Measurements from ENCODE around the gene CNTNAP3B.
"Not testable (repeated sequence)": the region's sequence is repeated elsewhere in the genome, so short reads cannot be mapped to it uniquely, and the experiment has no call there.

Gene CNTNAP3B

GRCh38 chr9:41977965-41978600 lies 151.1 kb downstream of the CNTNAP3B start:
- not testable (repeated sequence) for DNase-seq (ENCODE audit: low read depth in 2 of 3, low spot score in 1 of 3)

GRCh38 chr9:41974906-41975305 lies 154.3 kb downstream of the CNTNAP3B start:
- DNase-seq (ENCODE audit: low read depth in 2 of 3, low spot score in 1 of 3): not testable (repeated sequence)

GRCh38 chr9:41953007-41953406 lies 176.2 kb downstream of the CNTNAP3B start:
- DNase-seq (ENCODE audit: low read depth in 2 of 3, low spot score in 1 of 3): not testable (repeated sequence)

GRCh38 chr9:41941738-41942137 lies 187.5 kb downstream of the CNTNAP3B start:
- DNase-seq (ENCODE audit: low read depth in 2 of 3, low spot score in 1 of 3): not testable (repeated sequence)

- not testable (repeated sequence) for DNase-seq (ENCODE audit: low read depth in 2 of 3, low spot score in 1 of 3)
Observed at GRCh38 chr9:41938143-41938542, 191.1 kb downstream of the CNTNAP3B start.

GRCh38 chr9:41935727-41936126 lies 193.5 kb downstream of the CNTNAP3B start:
- not testable (repeated sequence) for DNase-seq (ENCODE audit: low read depth in 2 of 3, low spot score in 1 of 3)

- DNase-seq (ENCODE audit: low read depth in 2 of 3, low spot score in 1 of 3): not testable (repeated sequence)
Observed at GRCh38 chr9:41929172-41929571, 200.1 kb downstream of the CNTNAP3B start.

- DNase-seq (ENCODE audit: low read depth in 2 of 3, low spot score in 1 of 3): not testable (repeated sequence)
Observed at GRCh38 chr9:41917374-41917773, 211.9 kb downstream of the CNTNAP3B start.

- DNase-seq (ENCODE audit: low read depth in 2 of 3, low spot score in 1 of 3): not testable (repeated sequence)
Observed at GRCh38 chr9:41905488-41905887, 223.7 kb downstream of the CNTNAP3B start.

- not testable (repeated sequence) for DNase-seq (ENCODE audit: low read depth in 2 of 3, low spot score in 1 of 3)
Observed at GRCh38 chr9:41902762-41903161, 226.5 kb downstream of the CNTNAP3B start.

GRCh38 chr9:41898720-41899343 lies 230.4 kb downstream of the CNTNAP3B start:
- not testable (repeated sequence) for DNase-seq (ENCODE audit: low read depth in 2 of 3, low spot score in 1 of 3)

- not testable (repeated sequence) for DNase-seq (ENCODE audit: low read depth in 2 of 3, low spot score in 1 of 3)
Observed at GRCh38 chr9:41874557-41874956, 254.7 kb downstream of the CNTNAP3B start.

GRCh38 chr9:41855422-41855821 lies 273.8 kb downstream of the CNTNAP3B start:
- DNase-seq (ENCODE audit: low read depth in 2 of 3, low spot score in 1 of 3): not testable (repeated sequence)

GRCh38 chr9:41851848-41852740 lies 277.1 kb downstream of the CNTNAP3B start:
- DNase-seq (ENCODE audit: low read depth in 2 of 3, low spot score in 1 of 3): not testable (repeated sequence)

GRCh38 chr9:41847829-41848228 lies 281.4 kb downstream of the CNTNAP3B start:
- DNase-seq (ENCODE audit: low read depth in 2 of 3, low spot score in 1 of 3): not testable (repeated sequence)

All from stimulated activated CD4-positive, alpha-beta T cell treated with anti-CD3 and anti-CD28 coated beads, Interleukin-12 subunit alpha, Interleukin-12 subunit beta, amount 100 ng/mL, for 48 hours (primary cell).